ENCODE results near the gene CASP9.

Gene CASP9

DNA sequence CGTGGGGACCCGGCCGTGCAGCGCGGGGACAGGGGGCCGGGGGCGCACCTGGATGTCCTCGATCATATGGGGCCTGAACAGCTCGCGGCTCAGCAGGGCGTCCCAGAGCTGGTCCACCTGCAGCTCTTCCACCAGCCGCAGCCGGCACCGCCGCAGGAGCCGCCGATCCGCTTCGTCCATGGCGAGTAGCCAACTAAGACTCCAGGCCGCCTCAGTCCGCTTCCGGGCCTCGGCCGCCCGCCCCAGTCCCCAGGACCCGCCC, at the start of gene CASP9:
CASP9 (minus strand) TSS at position 195 of the 262 bp plus-strand sequence; CDS start at position 180, 15 bp downstream.
- peak within 1 kb of the TSS; percentile 82 for H3K4me3 ChIP-seq (ENCODE audit: low read length)
- TF ChIP-seq, protein P1, sequence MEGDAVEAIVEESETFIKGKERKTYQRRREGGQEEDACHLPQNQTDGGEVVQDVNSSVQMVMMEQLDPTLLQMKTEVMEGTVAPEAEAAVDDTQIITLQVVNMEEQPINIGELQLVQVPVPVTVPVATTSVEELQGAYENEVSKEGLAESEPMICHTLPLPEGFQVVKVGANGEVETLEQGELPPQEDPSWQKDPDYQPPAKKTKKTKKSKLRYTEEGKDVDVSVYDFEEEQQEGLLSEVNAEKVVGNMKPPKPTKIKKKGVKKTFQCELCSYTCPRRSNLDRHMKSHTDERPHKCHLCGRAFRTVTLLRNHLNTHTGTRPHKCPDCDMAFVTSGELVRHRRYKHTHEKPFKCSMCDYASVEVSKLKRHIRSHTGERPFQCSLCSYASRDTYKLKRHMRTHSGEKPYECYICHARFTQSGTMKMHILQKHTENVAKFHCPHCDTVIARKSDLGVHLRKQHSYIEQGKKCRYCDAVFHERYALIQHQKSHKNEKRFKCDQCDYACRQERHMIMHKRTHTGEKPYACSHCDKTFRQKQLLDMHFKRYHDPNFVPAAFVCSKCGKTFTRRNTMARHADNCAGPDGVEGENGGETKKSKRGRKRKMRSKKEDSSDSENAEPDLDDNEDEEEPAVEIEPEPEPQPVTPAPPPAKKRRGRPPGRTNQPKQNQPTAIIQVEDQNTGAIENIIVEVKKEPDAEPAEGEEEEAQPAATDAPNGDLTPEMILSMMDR (conservative IDR thresholded peaks at IDR 0.05; ENCODE audit: low read depth, low read length): no peak
- no peak for DNase-seq (ENCODE audit: low read depth)

GRCh38 chr1:15573477-15573876, 49.5 kb upstream of the CASP9 start:
- TF ChIP-seq, protein P1 (conservative IDR thresholded peaks at IDR 0.05; ENCODE audit: low read depth, low read length): no peak
- DNase-seq (ENCODE audit: low read depth): peak; percentile 46
- no peak overlapping the region for H3K4me3 ChIP-seq (ENCODE audit: low read length)

DNA sequence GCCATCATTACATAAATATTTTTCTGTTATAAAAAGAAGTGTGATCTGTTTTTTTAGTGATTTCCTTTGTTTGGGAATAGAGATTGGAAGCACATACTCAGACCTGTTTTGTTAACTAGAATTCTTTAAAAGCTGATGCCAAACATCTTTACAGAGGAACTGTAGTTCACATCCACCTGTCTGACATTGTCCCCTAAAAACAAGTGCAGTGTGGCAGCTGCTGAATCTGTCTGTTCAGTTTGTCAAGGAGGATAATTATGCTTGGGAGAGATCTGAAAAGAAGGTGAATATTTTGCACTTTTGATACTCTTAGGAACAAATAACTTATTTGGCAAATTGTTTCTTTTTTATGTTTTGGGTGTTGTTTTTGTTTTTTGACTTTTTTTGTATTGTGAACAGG, 47.3 kb upstream of the CASP9 start:
- DNase-seq (ENCODE audit: low read depth): no peak
- no peak overlapping the region for H3K4me3 ChIP-seq (ENCODE audit: low read length)
- TF ChIP-seq, protein P1 (conservative IDR thresholded peaks at IDR 0.05; ENCODE audit: low read depth, low read length): no peak

GRCh38 chr1:15570861-15571260, 46.8 kb upstream of the CASP9 start:
- no peak for DNase-seq (ENCODE audit: low read depth)
- TF ChIP-seq, protein P1 (conservative IDR thresholded peaks at IDR 0.05; ENCODE audit: low read depth, low read length): no peak
- no peak overlapping the region for H3K4me3 ChIP-seq (ENCODE audit: low read length)

DNA sequence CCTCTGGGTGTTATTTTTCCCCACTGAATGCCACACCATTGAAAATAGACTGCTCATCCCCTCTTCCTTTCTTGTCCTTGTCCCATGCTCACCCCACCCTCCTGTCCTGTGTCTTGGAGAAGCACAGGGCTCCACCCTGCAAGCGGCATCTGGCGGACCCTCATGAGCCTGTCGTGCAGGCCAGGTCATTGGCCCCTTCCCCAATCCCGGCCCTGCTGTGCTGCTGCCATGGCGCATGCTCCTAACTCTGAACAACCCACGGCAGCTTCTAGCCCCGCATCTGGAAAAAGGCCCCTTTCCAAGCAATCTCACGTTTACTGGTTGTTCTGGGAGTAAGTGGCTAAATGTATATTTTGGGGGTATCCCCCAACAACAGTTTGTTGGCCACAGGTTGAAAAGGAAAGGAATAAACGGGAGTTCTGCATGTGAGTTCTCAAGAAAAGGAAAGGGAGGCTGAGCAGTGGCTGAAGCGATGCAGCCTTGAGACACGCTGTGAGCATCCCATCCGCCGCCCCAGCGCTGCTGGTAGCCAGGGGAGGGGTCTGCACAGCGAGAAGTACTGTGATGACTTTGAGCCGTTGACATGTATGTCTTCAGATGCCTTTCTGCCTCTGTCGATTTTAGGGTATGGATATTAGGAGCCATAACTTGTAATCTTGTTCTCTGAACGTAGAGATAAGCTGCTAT, 44.5 kb upstream of the CASP9 start:
- TF ChIP-seq, protein P1 (conservative IDR thresholded peaks at IDR 0.05; ENCODE audit: low read depth, low read length): no peak
- no peak overlapping the region for H3K4me3 ChIP-seq (ENCODE audit: low read length)
- no peak for DNase-seq (ENCODE audit: low read depth)

GRCh38 chr1:15559189-15559810, 35.3 kb upstream of the CASP9 start:
- no peak for DNase-seq (ENCODE audit: low read depth)
- no peak overlapping the region for H3K4me3 ChIP-seq (ENCODE audit: low read length)
- TF ChIP-seq, protein P1 (conservative IDR thresholded peaks at IDR 0.05; ENCODE audit: low read depth, low read length): no peak

DNA sequence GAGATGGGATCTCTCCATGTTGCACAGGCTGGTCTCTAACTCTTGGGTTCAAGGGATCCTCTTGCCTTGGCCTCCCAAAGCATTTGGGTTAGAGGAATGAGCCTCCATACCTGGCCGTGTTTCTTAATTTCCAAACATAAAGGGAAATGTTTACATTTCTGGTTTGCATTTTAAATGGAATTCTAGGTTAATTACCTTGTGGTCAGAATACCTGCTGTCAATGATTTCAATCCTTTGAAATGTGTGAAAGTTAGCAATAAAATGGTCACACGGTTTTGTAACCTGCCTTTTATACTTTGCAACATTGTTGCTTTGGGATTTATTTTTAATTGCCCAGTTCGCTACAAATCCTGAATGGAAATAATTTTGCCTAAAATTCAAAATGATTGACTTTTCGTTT, 34.5 kb upstream of the CASP9 start:
- H3K4me3 ChIP-seq (ENCODE audit: low read length): no peak overlapping the region
- TF ChIP-seq, protein P1 (conservative IDR thresholded peaks at IDR 0.05; ENCODE audit: low read depth, low read length): no peak

More for the DNA sequence above, 34.5 kb upstream of the CASP9 start:
- no peak for DNase-seq (ENCODE audit: low read depth)

Data from retinal pigment epithelial cell (primary cell).